Esophagus squamous epithelium (tissue), 5 donors: ENCODE measurements around the gene NFX1. TPM values are rescaled to one million over a fixed set of nuclear protein-coding genes. Genes with fewer than 3 reads are reported as not detected.
A peak's percentile ranks its signal among the peaks of the same experiment; 100 is the strongest.

Experiments used
- DNase-seq: peaks from one replicate; lab custom pipeline; 2025; lab: John Stamatoyannopoulos, UW
- H3K27ac ChIP-seq, 4 donors: fragments of 200-600 bp; sonication (generic); one replicate each; pipeline ENCODE4 v1.5.1; 2016 to 2019; ENCODE audit warnings: mild to moderate bottlenecking in 1 of 4
- H3K27me3 ChIP-seq, 4 donors: fragments of 200-600 bp; sonication (generic); 1 replicate in 3 of 4; 2 replicates in 1 of 4; pipeline versions ENCODE4 v1.5.1 to v1.6.0; 2017 to 2021; ENCODE audit warnings: antibody characterized with exemption in 1 of 4
- H3K36me3 ChIP-seq, 3 donors: fragments of 200-600 bp; sonication (generic); one replicate each; pipeline ENCODE4 v1.5.1; 2016 to 2019
- H3K4me1 ChIP-seq, 3 donors: fragments of 200-600 bp; sonication (generic); one replicate each; pipeline ENCODE4 v1.5.1; 2017 to 2019
- H3K4me3 ChIP-seq, 4 donors: fragments of 200-600 bp; sonication (generic); 1 replicate in 3 of 4; 2 replicates in 1 of 4; pipeline ENCODE4 v1.5.1; 2016 to 2019; ENCODE audit warnings: mild to moderate bottlenecking in 2 of 4, moderate library complexity in 1 of 4
- H3K9me3 ChIP-seq, 3 donors: fragments of 200-600 bp; sonication (generic); one replicate each; pipeline ENCODE4 v1.5.1; 2016 to 2019
- POLR2A ChIP-seq, 4 donors: fragments of 450-650 bp; IDR thresholded peaks; one replicate each; pipeline ENCODE4 v1.6.1; 2017; ENCODE audit warnings: antibody characterized with exemption in 4 of 4, mild to moderate bottlenecking in 4 of 4, moderate library complexity in 3 of 4
- WGBS, 2 donors: methylation state at CpG; one replicate each; pipeline ENCODE4 v1.1.5; 2018; 5-methylcytosine and 5-hydroxymethylcytosine counted together
- intact Hi-C: fragments of 100-400 bp; cut with DNase I; formaldehyde crosslinking; loops from one replicate; pipeline ENCODE4 v1.15.0; 2022
- total RNA-seq, 4 donors: library from RNA; depleted of rRNA; stranded (reverse); fragments of >200 nt; gene quantifications; one replicate each; pipeline ENCODE4 v1.1.0, GENCODE V29; 2016
- TF ChIP-seq, protein P1 (sequence below), 6 experiments: fragments of 450-650 bp in 4 of 6; fragments of 200-600 bp in 2 of 6; sonication (generic) in 2 of 6; IDR thresholded peaks; one replicate each; pipeline ENCODE4 v1.5.1; 2016 to 2019; ENCODE audit warnings: antibody characterized with exemption in 6 of 6, mild to moderate bottlenecking in 4 of 6, moderate library complexity in 4 of 6
- donor health status: DM: yes; HTN: yes; CAD: no.

NFX1 gene
- total RNA-seq, 4 donors from 2014 or later = 19.7 to 47.7 (median 27.2) TPM

DNA sequence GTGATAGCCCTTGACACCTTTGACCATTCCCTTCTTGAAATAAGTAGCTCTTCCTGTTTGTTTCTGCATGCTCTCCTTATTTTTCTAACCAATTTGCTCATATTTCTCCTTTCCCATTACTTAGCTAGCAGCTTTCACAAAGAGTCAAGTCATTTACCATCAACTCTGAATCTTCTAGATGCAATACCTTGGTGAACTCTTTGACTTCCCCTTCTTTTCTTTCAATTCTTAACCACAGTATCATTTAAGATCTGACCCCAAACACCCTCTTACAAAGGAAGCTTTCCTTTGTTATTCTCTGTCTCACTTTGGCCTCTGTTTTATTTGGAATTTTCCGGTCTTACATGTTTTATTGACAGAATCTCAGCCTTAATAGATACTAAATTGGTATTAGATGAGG lies 14.0 kb downstream of the NFX1 start:
- intact Hi-C loops = no loop called here
- H3K4me1 ChIP-seq = peaks cover 0 to 26% (median under 1%) of the 10 kb centered on the region in 3 donors
- H3K36me3 ChIP-seq = peaks cover 35 to 100% (median 55%) of the 10 kb centered on the region in 3 donors
- WGBS, 2 donors = 78 to 92% methylated on average over 1 of the region's 1 CpG
- H3K27ac ChIP-seq = no peak overlapping the region
- no peak for TF ChIP-seq POLR2A (IDR thresholded peaks at IDR 0.05)
- TF ChIP-seq, protein P1, sequence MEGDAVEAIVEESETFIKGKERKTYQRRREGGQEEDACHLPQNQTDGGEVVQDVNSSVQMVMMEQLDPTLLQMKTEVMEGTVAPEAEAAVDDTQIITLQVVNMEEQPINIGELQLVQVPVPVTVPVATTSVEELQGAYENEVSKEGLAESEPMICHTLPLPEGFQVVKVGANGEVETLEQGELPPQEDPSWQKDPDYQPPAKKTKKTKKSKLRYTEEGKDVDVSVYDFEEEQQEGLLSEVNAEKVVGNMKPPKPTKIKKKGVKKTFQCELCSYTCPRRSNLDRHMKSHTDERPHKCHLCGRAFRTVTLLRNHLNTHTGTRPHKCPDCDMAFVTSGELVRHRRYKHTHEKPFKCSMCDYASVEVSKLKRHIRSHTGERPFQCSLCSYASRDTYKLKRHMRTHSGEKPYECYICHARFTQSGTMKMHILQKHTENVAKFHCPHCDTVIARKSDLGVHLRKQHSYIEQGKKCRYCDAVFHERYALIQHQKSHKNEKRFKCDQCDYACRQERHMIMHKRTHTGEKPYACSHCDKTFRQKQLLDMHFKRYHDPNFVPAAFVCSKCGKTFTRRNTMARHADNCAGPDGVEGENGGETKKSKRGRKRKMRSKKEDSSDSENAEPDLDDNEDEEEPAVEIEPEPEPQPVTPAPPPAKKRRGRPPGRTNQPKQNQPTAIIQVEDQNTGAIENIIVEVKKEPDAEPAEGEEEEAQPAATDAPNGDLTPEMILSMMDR (IDR thresholded peaks at IDR 0.05) = no peak
- no peak for DNase-seq
- H3K9me3 ChIP-seq = no peaks in the 10 kb centered on the region
- H3K27me3 ChIP-seq = no peaks in the 10 kb centered on the region
- H3K4me3 ChIP-seq = no peak overlapping the region

DNA sequence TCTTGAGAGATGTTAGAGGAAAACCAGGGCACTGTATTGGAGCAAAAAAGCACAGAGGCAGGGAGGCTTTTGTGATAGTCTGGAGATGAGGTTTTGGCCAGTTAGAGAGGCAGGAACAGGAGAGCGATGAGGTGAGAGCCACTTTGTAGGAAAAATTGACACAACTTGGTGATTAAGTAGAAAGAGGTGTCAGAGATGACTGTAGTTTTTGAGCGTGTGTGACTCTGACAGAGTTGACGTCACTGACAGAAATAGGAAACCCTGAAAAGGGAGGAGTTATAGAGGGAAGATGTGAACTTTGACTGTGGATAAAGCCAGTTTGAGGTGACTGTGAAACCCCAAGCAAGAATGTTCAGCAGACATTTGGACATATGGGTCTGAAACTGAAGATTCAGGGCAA lies 15.7 kb downstream of the NFX1 start:
- Histone ChIP-seq H3K27ac (no peak overlapping the region), H3K9me3 (no peaks in the 10 kb centered on the region), H3K27me3 (no peaks in the 10 kb centered on the region), H3K4me3 (no peak overlapping the region), H3K36me3 (peaks cover 39 to 100% (median 54%) of the 10 kb centered on the region in 3 donors), H3K4me1 (peaks cover 0 to 25% (median 3%) of the 10 kb centered on the region in 3 donors)
- DNase-seq = no peak
- no peak for TF ChIP-seq POLR2A (IDR thresholded peaks at IDR 0.05)
- TF ChIP-seq, protein P1 (IDR thresholded peaks at IDR 0.05) = no peak
- 79 to 88% methylated on average over 3 of the region's 3 CpGs for WGBS, 2 donors
- intact Hi-C loops = no loop called here

DNA sequence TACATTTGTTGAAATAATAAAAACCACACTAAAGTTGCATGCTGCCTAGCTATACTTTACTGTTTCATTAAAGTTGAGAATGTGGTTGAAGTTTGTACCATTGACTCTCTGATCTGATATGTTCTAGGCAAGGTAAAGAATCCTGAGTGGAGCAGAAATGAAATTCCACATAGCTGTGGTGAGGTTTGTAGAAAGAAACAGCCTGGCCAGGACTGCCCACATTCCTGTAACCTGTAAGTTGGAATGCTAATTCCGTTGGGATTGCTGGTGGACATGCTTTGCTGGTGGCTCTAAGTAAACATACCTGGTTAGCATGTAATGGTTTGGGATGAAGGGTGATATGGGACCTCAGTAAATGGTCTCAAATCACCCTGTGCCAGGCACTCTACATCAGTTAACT lies 16.8 kb downstream of the NFX1 start:
- DNase-seq = no peak
- Histone ChIP-seq H3K36me3 (peaks cover 46 to 100% (median 60%) of the 10 kb centered on the region in 3 donors), H3K9me3 (no peaks in the 10 kb centered on the region), H3K4me3 (no peak overlapping the region), H3K27me3 (no peaks in the 10 kb centered on the region), H3K4me1 (peaks cover 0 to 25% (median 3%) of the 10 kb centered on the region in 3 donors), H3K27ac (no peak overlapping the region)
- 77 to 100% methylated on average over 1 of the region's 1 CpG for WGBS, 2 donors
- intact Hi-C loops = no loop called here
- TF ChIP-seq, protein P1 (IDR thresholded peaks at IDR 0.05) = no peak
- TF ChIP-seq POLR2A (IDR thresholded peaks at IDR 0.05) = no peak

DNA sequence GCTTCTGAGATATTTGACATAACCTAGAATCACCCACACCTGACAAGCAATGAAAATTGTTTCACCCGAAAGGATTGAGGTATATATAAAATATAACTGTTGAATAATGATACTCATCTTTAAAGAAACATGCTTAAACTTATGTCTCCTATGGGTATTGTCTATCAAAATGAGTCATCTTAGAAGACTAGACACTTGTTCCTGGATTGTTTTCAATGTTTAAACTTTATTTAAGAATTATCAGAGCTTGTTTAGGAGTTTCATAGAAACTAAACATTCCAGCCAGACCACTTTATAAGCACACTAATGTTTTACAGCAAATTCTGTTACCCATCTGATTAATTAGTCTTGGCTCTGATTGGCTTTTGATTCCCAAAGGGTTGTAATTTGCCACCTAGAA lies 19.6 kb downstream of the NFX1 start:
- Histone ChIP-seq H3K9me3 (no peaks in the 10 kb centered on the region), H3K4me3 (no peak overlapping the region), H3K36me3 (peaks cover 35 to 100% (median 57%) of the 10 kb centered on the region in 3 donors), H3K27ac (peak overlapping the region in 2 of 4 donors; percentile 30 to 50), H3K27me3 (no peaks in the 10 kb centered on the region), H3K4me1 (peaks cover 0 to 25% (median 3%) of the 10 kb centered on the region in 3 donors)
- DNase-seq = no peak
- intact Hi-C loops = no loop called here
- 41 to 64% methylated on average over 1 of the region's 1 CpG for WGBS, 2 donors
- TF ChIP-seq POLR2A (IDR thresholded peaks at IDR 0.05) = no peak
- TF ChIP-seq, protein P1 (IDR thresholded peaks at IDR 0.05) = no peak

DNA sequence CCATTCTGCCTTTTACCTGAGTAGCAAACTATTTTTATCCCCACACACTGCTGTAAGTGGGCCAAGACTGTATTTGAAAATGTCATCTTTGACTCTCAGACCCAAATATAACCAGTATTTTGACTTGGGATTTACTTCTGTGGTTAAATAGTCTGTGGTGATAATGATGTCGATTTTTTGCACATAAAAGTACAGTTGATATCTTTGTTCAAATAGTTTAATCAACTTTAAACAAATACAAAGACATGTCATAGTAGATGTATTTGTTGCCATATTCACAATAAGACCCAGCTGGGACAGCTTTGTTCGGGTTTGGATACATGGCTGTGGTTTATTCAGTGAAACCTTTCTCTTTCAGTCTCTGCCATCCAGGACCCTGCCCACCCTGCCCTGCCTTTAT lies 20.4 kb downstream of the NFX1 start:
- no peak for DNase-seq
- TF ChIP-seq, protein P1 (IDR thresholded peaks at IDR 0.05) = no peak
- TF ChIP-seq POLR2A (IDR thresholded peaks at IDR 0.05) = no peak
- Histone ChIP-seq H3K36me3 (peaks cover 30 to 100% (median 60%) of the 10 kb centered on the region in 3 donors), H3K27me3 (no peaks in the 10 kb centered on the region), H3K9me3 (no peaks in the 10 kb centered on the region), H3K4me3 (no peak overlapping the region), H3K4me1 (peaks cover 0 to 25% (median 3%) of the 10 kb centered on the region in 3 donors), H3K27ac (peak overlapping the region in 2 of 4 donors; percentile 7 to 50)
- WGBS, 2 donors = 63 to 78% methylated on average over 2 of the region's 2 CpGs
- intact Hi-C loops = no loop called here
